Stomach smooth muscle (tissue), 2 donors: Measurements from ENCODE around the gene THOP1.

Experiments used
- H3K27ac ChIP-seq: one replicate; pipeline ENCODE4 v1.7.0; 2013; ENCODE audit warnings: mild to moderate bottlenecking, low read length, inconsistent platforms
- H3K27me3 ChIP-seq, 2 donors: one replicate each; pipeline ENCODE4 v1.7.0; 2013; ENCODE audit warnings: low read length in 2 of 2; ENCODE audit not compliant: insufficient read depth in 2 of 2, control insufficient read depth in 1 of 2
- H3K36me3 ChIP-seq, 2 donors: one replicate each; pipeline ENCODE4 v1.7.0; 2013; ENCODE audit warnings: low read length in 2 of 2; ENCODE audit not compliant: control insufficient read depth in 2 of 2, insufficient read depth in 2 of 2
- H3K4me1 ChIP-seq: one replicate; pipeline ENCODE4 v1.7.0; 2013; ENCODE audit warnings: low read length; ENCODE audit not compliant: control insufficient read depth, insufficient read depth
- H3K4me3 ChIP-seq, 2 donors: one replicate each; pipeline ENCODE4 v1.7.0; 2013; ENCODE audit warnings: low read length in 2 of 2
- H3K9ac ChIP-seq, 2 donors: one replicate each; pipeline ENCODE4 v1.7.0; 2013; ENCODE audit warnings: low read length in 2 of 2, mild to moderate bottlenecking in 1 of 2
- H3K9me3 ChIP-seq, 2 donors: one replicate each; pipeline ENCODE4 v1.7.0; 2013; ENCODE audit warnings: low read length in 2 of 2; ENCODE audit not compliant: control insufficient read depth in 2 of 2
- donor health status: healthy.
- donor health status: Pancreatic carcinoma.

Gene THOP1

DNA sequence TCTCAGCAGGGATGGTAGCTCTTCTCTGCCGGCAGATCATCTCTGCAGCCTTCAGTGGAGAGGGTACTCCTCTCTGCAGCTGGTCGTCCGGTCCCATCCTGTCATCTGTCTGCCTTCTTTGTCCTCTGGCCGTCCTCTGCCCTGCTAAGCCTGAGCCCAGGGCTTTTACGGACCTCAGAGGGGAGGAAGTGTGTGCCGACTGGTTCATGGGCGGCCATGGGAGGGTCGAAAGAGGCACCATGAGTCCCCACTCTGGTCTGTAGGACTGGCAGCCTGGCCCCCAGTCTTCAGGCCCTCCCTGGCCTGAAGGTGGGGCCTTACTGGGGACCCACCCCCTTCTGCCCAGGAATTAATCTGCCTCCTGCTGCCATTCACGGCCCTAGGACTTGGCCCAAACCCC is 38.3 kb downstream of the THOP1 start:
- Histone ChIP-seq H3K36me3 (peaks cover 19% of the 10 kb centered on the region in 2 donors), H3K27ac (no peak overlapping the region), H3K9ac (no peak overlapping the region), H3K4me1 (peaks cover 9% of the 10 kb centered on the region), H3K4me3 (no peak overlapping the region), H3K9me3 (peaks cover 0 to 8% of the 10 kb centered on the region in 2 donors), H3K27me3 (no peaks in the 10 kb centered on the region)

DNA sequence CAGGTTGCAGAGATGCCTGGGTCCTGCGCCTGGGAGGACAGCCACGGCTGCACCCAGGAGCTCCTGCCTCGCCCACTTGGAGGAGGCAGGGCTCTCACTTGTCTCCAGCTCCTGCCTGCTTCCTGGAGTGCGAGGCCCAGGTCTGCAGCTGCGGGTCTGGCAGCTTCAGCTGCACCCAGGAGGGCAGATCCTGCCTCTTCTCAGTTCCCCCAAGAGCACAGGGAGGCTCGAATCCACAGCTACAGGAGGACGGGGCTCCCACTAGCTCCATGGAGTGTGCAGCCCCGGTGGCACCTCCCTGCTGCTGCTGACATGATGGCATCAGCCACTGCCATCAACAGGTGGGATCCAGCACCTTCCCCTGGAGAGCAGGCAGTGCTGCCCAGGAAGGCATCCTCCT is 38.8 kb downstream of the THOP1 start:
- no peaks in the 10 kb centered on the region for H3K27me3 ChIP-seq
- H3K4me1 ChIP-seq, result peaks cover 9% of the 10 kb centered on the region
- peaks cover 19 to 20% of the 10 kb centered on the region in 2 donors for H3K36me3 ChIP-seq

DNA sequence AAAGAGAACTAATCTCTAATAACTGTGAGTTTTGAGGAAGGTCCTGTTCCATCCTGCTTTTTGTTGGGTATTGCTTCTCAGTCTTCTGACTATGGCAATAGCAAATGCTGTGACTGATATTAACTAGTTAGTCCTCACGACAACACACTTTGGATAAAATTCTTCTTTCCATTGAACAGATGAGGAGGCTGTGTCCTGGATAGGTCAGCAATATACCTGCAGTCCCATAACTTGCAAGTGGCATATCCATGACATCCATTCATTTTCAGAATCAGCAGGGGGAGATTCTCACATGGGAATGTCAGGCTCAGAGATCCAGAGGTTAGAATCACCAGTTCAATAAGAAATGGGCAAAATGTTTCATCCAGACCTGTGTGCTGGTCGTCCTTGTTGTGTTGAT is 41.7 kb downstream of the THOP1 start:
- Histone ChIP-seq H3K4me1 (no peaks in the 10 kb centered on the region), H3K27ac (no peak overlapping the region), H3K4me3 (no peak overlapping the region), H3K36me3 (peaks cover 19 to 20% of the 10 kb centered on the region in 2 donors), H3K27me3 (no peaks in the 10 kb centered on the region), H3K9ac (no peak overlapping the region), H3K9me3 (peaks cover 3 to 13% of the 10 kb centered on the region in 2 donors)

More for the DNA sequence above, 38.8 kb downstream of the THOP1 start:
- Histone ChIP-seq H3K27ac (no peak overlapping the region), H3K4me3 (no peak overlapping the region), H3K9ac (no peak overlapping the region), H3K9me3 (peaks cover 0 to 10% of the 10 kb centered on the region in 2 donors)

DNA sequence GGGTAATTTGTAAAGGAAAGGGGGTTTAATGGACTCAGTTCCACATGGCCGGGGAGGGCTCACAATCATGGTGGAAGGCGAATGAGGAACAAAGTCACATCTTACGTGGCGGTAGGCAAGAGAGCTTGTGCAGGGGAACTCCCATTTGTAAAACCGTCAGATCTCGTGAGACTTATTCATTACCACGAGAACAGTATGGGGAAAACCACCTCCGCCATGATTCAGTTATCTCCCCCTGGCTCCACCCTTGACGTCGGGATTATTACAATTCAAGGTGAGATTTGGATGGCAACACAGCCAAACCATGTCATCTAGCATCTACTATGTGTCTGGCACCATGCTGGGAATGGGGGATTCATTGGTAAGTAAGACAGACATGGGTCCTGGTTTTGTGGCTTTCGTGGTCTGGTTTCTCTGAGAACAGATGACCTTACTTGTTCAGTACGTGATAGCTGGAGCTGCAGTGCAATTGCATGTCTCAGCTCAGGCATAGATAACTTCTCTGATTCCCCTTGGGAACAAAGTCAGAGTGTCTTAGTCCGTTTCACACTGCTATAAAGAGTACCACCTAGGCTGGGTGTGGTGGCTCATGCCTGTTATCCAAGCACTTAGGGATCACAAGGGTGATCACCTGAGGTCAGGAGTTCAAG is 42.7 kb downstream of the THOP1 start:
- peaks cover 8 to 22% of the 10 kb centered on the region in 2 donors for H3K9me3 ChIP-seq
- no peak overlapping the region for H3K9ac ChIP-seq
- peaks cover 24 to 27% of the 10 kb centered on the region in 2 donors for H3K36me3 ChIP-seq

DNA sequence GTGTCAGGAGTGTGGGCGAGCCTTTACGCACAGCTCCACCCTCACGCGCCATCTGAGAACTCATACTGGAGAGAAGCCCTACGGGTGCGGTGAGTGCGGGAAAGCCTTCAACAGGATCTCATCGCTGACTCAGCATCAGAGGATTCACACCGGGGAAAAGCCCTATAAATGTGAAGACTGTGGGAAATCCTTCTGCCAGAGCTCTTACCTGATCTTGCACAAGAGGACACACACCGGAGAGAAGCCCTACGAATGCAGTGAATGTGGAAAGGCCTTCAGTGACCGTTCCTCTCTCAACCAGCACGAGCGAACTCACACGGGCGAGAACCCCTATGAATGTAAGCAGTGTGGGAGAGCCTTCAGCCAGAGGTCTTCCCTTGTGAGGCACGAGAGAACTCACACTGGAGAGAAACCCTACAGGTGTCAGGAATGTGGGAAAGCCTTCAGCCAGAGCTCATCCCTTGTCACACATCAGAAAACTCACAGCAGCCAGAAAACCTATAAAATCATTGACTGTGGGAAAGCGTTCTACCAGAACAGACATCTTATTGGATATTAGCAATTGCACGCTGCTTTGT is 49.1 kb downstream of the THOP1 start:
- Histone ChIP-seq H3K27ac (no peak overlapping the region), H3K27me3 (no peaks in the 10 kb centered on the region), H3K36me3 (peaks cover 28 to 29% of the 10 kb centered on the region in 2 donors), H3K9me3 (peaks cover 30 to 46% of the 10 kb centered on the region in 2 donors), H3K4me3 (peak overlapping the region in 1 of 2 donors; percentile 27), H3K4me1 (no peaks in the 10 kb centered on the region), H3K9ac (no peak overlapping the region)

More for the DNA sequence above, 42.7 kb downstream of the THOP1 start:
- Histone ChIP-seq H3K27ac (no peak overlapping the region), H3K4me1 (no peaks in the 10 kb centered on the region), H3K27me3 (no peaks in the 10 kb centered on the region), H3K4me3 (no peak overlapping the region)

DNA sequence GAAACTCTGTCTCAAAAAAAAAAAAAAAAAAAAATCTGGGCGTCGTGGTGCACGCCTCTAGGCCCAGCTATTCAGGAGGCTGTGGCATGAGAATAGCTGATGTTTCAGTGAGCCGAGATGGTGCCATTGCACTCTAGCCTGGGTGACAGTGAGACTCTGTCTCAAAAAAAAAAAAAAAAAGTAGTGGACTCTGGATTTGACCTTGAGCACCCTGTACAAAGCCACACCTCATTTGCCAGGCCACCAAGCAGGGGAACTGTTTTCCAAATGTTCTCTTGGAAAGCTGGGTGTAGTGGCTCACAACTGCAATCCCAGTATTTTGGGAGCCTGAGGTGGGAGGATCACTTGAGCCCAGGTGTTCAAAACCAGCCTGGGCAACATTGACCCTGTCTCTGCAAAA is 52.1 kb downstream of the THOP1 start:
- H3K9ac ChIP-seq, result no peak overlapping the region
- peaks cover 25 to 39% of the 10 kb centered on the region in 2 donors for H3K9me3 ChIP-seq
- peaks cover 25 to 26% of the 10 kb centered on the region in 2 donors for H3K36me3 ChIP-seq

DNA sequence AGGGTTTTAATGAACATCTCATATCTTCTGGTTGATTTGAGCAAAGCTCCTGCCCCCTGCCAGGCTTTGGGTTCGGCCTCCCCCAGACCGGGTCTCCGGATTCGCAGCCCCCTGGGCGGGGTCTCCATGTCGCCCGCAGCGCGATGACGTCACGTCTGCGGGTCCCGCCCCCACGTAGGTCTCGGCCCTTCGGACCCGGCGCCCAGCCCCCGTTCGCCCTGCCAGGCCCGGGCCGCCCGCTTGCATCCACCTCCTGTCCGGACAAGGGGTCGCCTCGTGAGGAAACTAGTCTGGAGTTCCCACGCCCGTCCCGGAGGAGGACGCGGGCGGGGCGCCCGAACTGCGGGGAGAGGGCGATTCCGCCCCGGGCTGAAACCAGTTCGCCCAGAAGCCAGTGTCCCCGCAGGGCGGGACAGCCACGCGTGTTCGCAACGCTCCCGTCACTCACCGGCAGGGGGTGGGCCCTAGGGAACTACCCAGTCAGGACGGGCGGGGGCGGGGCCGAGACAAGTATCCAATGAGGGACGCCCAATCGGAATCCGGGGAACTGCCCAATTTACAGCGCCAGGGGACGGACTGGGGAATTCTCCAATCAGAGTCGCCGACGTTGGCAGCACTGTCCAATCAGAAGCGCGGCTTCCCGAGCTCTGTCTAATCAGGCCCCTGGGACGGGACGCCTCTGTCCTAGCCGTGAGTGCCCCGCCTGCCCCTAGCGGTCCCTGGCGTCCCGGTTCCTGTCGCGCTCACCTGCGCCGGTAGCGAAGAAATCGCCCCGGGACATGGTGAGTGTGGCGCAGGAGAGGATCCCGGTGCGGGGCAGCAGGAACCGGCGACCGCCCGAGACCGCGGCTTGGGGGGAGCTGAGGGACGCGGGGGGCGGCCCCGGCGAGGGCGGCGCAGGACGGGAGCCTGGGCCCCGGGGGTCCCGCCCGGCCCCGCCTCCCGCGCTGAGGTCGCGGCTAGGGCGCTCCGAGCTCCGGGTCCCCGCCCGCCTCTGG is 55.8 kb downstream of the THOP1 start, which contains the start of gene ZNF555:
Gene ZNF555 (plus strand): TSS at position 682 of the 998 bp plus-strand sequence. CDS start 98 bp downstream, at position 780.
- Histone ChIP-seq H3K9ac (peak within 1 kb of the TSS; percentile 73 to 77), H3K27me3 (no peaks in the 10 kb centered on the region), H3K9me3 (peaks cover 5 to 10% of the 10 kb centered on the region in 2 donors), H3K4me1 (peaks cover 11% of the 10 kb centered on the region), H3K27ac (peak within 1 kb of the TSS; percentile 82), H3K4me3 (peak within 1 kb of the TSS; percentile 79 to 90), H3K36me3 (peaks cover 10% of the 10 kb centered on the region in 2 donors)

More for the DNA sequence above, 52.1 kb downstream of the THOP1 start:
- Histone ChIP-seq H3K27me3 (no peaks in the 10 kb centered on the region), H3K27ac (no peak overlapping the region), H3K4me3 (no peak overlapping the region), H3K4me1 (peaks cover 8% of the 10 kb centered on the region)

DNA sequence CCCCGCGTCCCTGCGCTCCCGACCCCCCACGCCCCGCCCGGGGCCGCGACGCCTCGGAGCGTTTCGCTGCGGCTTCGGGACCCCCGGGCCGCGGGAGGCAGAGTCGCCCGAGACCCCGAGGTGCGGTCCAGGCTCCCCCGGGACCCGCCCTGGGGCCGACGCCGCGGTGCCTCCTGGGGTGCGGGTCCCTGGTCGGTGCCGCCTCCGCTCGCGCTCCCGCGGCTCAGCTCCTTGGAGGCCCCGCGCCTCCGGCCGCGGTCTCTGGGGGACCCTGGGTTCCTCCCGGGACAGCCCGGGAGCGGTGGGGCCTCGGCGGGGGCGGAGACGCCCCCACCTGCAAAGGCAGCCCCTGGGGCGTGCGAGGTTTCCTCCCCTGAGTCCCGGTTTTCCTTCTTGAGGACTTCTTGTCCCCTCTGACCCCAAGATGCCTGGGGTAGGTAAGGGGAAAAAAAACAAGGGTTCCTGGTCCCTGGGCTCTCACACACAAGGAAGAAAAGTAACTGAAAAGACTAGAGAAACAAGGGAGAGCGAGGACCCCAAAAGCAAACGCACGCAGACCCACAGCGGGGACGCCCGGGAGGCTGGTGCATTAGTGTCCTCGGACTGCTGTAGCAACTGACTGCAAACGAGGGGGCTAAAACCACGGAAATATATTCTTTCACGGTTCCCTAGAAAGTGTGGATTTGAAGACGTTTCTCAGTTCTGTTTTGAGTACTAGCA is 56.7 kb downstream of the THOP1 start:
- peaks cover 1 to 7% of the 10 kb centered on the region in 2 donors for H3K9me3 ChIP-seq
- peaks cover 11 to 12% of the 10 kb centered on the region in 2 donors for H3K36me3 ChIP-seq
- H3K27ac ChIP-seq, result no peak overlapping the region
- H3K27me3 ChIP-seq, result no peaks in the 10 kb centered on the region
- H3K9ac ChIP-seq, result peak overlapping the region; percentile 47 to 73
- peaks cover 14% of the 10 kb centered on the region for H3K4me1 ChIP-seq
- peak overlapping the region; percentile 79 to 90 for H3K4me3 ChIP-seq

DNA sequence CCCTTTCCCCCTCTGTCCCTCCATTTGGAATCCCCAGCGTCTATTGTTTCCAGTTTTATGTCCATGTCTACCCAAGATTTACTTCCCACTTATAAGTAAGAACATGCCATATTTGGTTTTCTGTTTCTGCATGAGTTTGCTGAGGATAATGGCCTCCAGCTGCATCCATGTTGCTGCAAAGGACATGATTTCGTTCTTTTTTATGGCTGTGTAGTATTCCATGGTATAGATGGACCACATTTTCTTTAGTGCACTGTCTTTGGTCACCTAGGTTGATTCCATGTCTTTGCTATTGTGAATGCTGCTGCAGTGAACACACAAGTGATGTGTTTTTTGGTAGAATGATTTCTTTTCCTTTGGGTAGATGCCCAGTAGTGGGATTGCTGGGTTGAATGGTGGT is 59.8 kb downstream of the THOP1 start:
- Histone ChIP-seq H3K9me3 (peaks cover 15 to 22% of the 10 kb centered on the region in 2 donors), H3K27me3 (no peaks in the 10 kb centered on the region), H3K4me3 (no peak overlapping the region), H3K36me3 (peaks cover 15 to 16% of the 10 kb centered on the region in 2 donors), H3K9ac (no peak overlapping the region), H3K27ac (no peak overlapping the region), H3K4me1 (peaks cover 14% of the 10 kb centered on the region)
